GM18502 (cell line): ENCODE data around the gene LIFR.

Source experiments
- ATAC-seq: cut with Tn5 transposase; IDR thresholded peaks from one replicate; pipeline ENCODE4 v1.9.1; 2021; ENCODE audit warnings: mild to moderate bottlenecking; ENCODE audit not compliant: unreplicated experiment, poor library complexity

LIFR gene

DNA sequence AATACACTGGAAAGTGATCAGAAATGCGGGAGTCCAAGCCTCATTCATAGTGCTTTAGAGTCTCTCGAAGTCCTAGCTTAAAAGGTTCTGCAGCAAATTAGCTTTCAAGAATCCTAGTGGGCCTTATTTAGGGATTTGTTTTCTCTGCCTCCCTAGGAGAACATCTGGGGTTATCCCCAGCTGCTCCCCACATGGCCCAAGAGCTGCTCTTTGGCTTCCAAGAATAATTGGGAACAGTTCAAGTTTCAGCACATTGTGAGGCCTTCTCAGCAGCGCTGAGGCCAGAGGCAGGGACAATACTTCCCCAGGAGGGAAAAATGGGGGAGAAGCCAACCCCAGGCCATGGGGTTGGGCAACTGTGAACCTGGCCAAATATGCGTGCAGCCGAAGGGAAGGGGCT, 108.7 kb downstream of the LIFR start:
- ATAC-seq = no peak

DNA sequence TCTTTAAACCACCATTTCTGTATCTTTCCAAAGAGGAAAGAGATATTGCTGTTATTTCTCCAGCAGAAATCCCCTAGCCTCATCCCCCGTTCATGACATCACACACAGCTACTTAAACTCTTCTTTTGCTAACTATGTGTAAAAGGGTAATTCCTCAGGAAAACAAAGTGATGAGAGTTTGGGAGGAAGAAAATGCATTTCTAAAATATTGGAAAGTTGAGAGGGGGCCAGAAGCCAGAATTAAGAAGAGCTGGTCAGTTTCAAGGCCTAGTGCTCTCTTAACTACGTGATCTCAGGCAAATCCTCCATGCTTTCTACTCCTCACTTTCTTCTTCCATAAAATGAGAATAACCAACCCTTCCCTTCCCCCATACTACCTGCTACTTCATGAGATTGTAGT, 109.4 kb downstream of the LIFR start:
- no peak for ATAC-seq

DNA sequence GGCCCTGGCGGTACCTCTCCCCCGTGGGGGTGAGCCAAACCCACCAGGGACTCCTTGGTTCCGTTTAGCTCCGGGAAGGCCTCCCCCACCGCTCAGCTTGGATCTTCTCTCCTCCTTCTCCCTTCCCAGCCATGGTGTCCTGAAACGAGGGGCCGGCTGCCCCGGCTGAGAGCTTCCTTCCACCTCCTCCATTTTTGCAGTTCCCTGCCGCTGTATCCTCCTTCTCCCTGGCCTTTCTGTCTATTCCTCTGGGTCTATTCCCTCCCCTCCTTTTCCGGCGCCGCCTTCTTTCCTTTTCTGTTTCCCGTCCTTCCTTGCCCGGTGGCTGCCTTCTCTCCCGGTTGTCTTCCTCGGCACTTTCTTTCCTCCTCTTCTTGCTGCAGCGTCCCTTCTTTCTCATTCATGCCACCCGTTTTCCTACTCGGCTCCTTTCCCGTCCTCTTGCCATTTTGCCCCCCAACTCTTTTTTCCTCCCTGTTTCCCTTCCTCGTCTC, 110.4 kb downstream of the LIFR start:
- ATAC-seq = no peak

DNA sequence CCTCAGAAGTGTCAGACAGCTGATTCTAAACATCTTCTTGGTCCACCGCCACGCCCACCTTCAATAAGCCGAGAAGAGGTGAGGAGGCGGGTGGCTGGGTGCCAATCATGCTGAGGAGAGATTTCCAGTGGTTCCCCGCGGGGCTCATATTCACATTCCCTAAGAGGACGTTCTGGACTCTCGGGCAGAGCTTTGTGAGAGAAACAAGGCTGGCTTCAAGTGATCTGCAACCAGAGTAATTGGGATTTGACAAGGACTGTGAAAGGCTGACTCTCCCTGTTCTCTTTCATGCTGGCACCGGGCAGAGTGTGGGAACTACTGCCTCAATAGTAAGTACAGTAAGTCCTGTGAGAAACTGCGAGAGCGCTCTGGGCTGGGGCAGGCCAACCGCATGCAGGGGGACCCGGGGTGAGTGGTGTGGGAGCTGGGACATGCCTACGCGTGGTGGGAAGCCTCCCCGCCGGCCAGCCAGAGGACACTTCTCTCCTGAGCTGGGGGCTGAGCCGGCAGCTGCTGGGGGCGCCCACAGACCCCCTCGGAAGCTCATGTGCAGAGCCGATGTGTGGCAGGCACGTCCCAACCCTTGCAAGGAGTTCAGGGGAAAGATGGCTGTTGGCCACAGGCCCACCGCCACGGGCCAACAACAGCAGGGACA, 110.9 kb downstream of the LIFR start:
- no peak for ATAC-seq

DNA sequence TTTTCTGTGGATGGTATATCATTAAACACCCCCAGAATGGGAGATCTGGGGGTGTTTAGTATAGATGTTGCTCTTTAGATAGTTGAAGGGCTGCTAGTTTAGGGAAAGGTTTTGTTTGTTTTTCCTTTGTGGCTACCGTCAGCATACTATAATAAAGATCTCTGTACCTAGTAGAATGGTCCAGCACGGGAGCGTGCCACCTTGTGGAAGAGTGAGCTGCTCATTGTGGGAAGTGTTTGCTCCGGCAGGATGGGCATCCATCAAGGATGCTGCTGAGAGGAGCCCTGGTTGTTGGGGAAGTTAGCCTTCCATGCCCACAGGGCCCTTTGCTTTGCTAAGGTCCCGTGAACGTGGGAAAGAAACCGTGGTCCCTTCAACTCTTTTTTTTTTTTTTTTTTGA, 113.1 kb downstream of the LIFR start:
- ATAC-seq = no peak

DNA sequence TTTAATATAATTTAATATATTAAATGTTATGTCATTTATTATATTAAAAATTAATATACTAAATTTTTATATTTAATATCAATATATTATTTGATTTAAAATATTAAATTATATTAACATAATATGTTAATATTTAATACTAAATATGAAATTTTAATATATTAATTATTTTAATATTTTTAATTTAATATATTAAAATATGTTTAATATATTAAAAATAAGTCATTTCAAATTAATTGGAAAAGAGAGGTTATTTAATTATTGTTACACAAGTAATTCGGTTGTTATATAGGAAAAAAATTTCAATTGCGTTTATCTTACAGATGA, 114.2 kb downstream of the LIFR start:
- ATAC-seq = no peak

DNA sequence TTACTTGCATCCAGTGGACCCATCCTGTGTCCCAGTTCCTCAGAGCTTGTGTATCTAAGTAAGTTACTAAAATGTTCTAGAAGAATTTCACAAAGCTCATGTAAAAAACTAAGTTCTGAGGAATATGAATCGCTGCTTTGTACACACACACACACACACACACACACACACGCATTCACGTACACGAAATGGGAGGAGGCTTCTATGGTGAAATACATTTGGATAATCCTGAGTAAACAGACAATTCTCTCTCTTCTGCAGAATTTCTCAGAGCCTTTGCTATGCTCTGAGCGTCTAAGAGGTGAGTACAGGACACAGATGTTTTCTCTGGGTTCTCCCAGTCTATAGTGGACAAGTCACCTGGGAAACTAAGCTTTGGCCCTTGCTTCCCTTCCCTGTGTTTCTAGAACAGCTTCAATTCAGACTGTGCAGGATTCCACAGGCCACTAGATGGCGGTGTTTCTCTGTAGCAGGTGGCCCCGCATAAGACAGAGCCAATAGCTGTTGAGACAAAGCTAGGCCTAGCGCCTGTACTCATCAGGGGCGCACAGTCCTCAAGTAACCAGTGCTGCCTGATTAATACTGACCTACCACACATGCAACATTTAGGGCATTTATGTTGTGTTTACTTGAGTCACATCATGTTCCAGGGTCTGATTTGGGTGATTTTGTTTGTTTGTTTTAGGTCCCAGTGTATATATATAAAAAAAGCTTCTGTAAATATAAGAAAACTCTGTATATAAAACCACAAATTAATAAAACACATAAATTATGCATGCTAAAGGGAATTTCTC, 114.8 kb downstream of the LIFR start:
- ATAC-seq = peak; percentile 100

DNA sequence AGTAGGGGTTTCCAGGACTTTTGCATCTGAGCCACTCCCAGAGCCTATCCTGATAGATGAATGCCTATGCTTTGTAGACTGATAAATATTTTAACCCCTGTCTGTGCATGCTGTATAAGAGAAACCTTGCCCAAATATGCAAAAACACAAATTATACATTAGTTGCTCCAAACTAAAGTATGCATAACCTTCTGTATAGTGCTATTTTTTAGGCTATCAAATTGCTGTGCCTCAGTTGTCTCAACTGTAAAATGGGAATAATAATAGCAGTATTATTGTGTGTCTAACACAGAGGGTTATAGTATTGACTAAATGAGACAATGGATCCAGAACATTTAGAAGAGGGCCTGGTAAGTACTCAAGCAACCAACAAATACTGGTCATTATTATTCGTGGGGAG, 117.7 kb downstream of the LIFR start:
- ATAC-seq = no peak

DNA sequence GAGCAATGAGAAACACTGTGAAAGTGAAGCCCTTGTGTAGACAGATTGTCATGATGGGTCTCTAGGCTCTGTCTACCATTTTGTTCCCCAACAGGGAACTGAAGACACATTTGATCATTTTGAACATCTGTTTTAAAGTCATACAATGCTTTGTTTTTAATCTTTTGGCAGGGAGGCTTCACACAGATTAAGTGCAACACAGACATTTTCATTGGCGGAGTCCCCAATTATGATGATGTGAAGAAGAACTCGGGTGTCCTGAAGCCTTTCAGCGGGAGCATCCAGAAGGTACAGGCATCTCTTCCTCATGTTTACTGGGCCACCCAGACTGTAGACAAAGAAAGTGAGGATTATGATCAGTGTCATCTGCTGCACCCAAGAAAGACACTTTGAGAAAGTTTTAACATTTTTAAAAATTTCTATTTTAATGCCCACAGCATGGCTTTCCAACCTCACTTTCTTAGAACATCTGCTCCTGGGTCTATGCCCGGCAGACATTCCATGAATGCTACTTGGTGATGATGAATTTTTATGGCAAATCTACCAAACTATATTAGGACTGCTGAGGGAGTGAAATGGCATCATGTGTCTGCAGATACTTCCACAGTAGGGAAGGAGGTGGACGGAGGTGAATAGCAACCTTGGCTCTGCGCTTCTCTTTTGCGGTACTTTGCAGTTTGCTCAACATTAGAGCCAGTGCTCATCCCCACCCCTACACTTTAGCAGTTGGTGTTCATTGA, 121.3 kb downstream of the LIFR start:
- ATAC-seq = no peak

DNA sequence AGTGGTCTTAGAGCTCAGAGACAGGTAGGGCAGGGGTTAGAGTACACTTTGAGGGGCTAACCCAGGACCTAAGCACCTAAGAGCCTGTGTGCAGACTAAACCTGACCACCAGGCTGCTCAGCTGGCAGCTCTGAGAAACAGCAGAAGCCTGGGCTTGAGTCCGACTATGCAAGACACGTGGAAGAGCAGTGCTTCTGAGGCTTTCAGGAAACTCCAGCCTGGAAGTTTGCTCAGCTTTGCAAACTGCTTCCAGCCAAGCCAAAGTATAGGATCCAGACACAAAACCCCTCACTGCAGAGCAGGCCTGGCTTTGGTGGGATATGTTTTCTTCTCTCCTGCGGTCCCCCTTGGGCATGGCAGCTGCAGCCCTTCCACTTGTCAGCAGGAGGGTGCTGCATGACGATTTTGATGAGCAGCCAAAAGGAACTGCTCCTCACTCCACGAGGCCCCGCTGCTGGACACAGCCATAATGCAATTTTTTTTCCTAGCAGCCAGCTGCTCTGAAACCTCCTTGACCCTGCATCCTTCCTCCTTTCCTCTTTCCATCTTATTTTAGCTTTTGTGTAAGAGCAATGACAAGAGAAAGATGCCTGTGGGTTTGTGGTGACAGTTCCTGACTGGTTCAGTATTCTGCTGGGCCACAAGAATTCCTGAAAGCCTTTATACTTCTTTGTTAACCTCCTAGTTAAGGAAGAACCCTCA, 123.1 kb downstream of the LIFR start:
- no peak for ATAC-seq

DNA sequence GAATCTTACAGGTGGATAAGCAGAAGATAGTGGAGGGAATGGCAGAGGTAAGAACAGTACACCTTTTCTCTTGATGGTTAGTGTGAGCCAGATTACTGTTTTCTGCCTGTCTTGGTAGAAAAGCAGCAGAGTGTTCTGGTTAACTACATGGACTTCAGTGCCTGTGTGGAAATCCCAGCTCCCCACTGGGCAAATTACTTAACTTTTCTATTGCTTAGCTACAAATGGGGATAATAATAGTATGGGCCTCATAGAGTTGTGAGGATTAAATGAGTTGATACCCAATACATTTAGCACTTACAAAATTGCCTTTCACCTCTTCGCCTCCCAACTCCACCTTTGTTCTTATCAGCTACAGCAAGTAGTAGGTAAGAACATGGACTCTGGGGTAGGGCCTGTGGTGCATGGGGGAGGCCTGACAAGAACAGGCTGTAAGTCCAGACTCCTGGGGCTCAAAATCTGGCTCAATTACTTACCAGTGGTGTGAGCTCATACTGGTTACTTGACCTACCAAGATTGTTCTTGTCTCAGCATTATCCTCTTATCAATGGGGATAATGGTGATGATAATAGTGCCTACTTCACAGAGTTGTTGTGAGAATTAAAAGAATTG, 125.1 kb downstream of the LIFR start:
- ATAC-seq = no peak

DNA sequence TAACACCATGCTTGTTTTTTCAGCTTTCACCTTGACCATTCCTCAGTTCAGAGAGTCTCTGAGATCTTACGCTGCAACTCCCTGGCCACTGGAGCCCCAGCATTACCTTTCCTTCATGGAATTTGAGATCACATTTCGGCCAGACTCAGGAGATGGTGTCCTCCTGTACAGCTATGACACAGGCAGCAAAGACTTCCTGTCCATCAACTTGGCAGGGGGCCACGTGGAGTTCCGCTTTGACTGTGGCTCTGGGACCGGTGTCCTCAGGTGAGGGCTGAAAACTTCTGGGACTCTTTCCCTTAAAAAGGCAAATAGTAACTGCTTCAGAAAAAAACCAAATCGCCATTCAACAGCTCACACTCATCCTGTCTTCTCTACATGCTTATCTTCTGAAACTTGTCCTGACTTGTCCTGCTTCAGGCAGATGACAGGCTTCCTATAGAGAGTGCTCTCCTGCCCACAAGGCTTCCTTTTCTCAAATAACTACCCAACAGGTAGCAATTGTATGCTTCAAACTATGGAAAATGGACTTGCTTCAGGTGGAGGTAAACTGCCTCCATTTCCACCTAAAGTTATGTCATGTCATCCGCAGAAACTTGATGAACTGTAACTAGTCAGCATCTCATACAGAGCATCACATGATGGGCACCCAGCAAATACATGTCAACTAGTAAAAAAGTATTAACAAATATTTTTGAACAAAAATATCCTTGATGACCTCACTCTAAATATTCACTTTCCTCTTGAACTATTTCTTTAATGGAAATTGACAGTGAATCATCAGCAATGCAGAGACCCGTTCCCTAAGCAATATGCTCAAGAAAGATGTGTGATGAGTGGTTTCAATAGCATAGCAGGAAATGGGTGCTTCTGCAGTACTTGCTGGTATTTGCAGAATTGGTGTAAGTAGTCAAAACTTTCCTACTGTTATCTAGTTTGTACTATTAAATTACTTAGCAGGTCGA, 129.2 kb downstream of the LIFR start:
- no peak for ATAC-seq

DNA sequence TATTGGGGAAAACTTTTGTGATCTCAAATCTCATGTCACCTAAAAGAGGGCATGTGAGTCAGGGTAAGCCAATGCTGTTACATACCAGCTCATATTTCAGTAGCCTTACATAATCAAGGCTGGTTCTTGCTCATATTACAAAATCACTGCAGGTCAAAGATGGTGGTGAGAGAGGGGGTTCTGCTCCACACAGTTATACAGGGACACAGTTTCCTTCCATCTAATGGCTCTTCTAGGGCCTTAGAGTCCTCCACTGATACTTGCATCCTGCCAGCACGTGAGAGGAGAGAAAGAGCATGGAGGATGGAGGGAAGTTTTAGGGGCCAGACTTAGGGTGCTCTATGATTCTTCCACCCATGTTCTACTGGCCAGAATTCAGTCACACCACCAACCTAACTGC, 130.0 kb downstream of the LIFR start:
- no peak for ATAC-seq
